HepG2 (cell line): Measurements from ENCODE around the gene ADIPOR2. TPM values are rescaled to one million over a fixed set of nuclear protein-coding genes. Genes with fewer than 3 reads are reported as not detected.
"Not testable (repeated sequence)": the region's sequence is repeated elsewhere in the genome, so short reads cannot be mapped to it uniquely, and the experiment has no call there.

ENCODE experiments used
- ATAC-seq: fragments of 200-7000 bp; cut with Tn5 transposase; 3 replicates; pipeline ENCODE4 v1.9.1; 2020; ENCODE audit warnings: mild to moderate bottlenecking, moderate library complexity
- BruUV-seq: library from RNA; stranded (reverse); fragments of 400-500 nt; replicated peaks from 2 replicates; lab custom pipeline; 2021; lab: Mats Ljungman, UMichigan
- CTCF ChIA-PET: fragments of 300-600 bp; formaldehyde crosslinking; extraction: SDS; loops from one replicate; lab custom pipeline; 2021; ENCODE audit warnings: low total read pairs, inconsistent platforms, low intra/inter-chr PET ratio; lab: Yijun Ruan, JAX
- POLR2A ChIA-PET: fragments of 350-600 bp; sonication (Branson Sonifier 250); formaldehyde crosslinking; loops from one replicate; lab custom pipeline; 2020; ENCODE audit warnings: antibody characterized with exemption, inconsistent platforms; lab: Yijun Ruan, JAX
- DNase-seq: peaks from one replicate; pipeline ENCODE4 v3.0.0-alpha.2; 2015; ENCODE audit warnings: low spot score
- FAIRE-seq: peaks from 3 replicates; lab custom pipeline; 2011; peaks lifted over from hg19 to GRCh38; lab: Jason Lieb, UNC
- H2AFZ ChIP-seq: one replicate; pipeline ENCODE4 v1.6.1; 2011; ENCODE audit warnings: low read length, inconsistent platforms
- H3K27ac ChIP-seq: fragments of 300-600 bp; 3 replicates; pipeline ENCODE4 v1.8.0; 2011; ENCODE audit warnings: mixed run types, mild to moderate bottlenecking, mixed read lengths, low read length, inconsistent platforms; ENCODE audit not compliant: insufficient read depth; ENCODE audit errors: extremely low read length
- H3K27me3 ChIP-seq, 2 experiments: fragments of 200-600 bp in 1 of 2; 2 replicates in 1 of 2; 3 replicates in 1 of 2; pipeline versions ENCODE4 v1.6.0 to v1.8.0; 2011; ENCODE audit warnings: low read length in 2 of 2, mild to moderate bottlenecking in 2 of 2, moderate library complexity in 2 of 2, inconsistent platforms in 1 of 2; ENCODE audit not compliant: insufficient read depth in 2 of 2, control insufficient read depth in 1 of 2
- H3K36me3 ChIP-seq, 2 experiments: fragments of 200-600 bp in 1 of 2; replicated peaks in 1 of 2; 2 replicates in 1 of 2; 3 replicates in 1 of 2; pipeline versions ENCODE4 v1.5.1 to v1.8.0; 2011; ENCODE audit warnings: low read length in 2 of 2, inconsistent platforms in 1 of 2; ENCODE audit not compliant: insufficient read depth in 2 of 2, control insufficient read depth in 1 of 2
- H3K4me1 ChIP-seq: 2 replicates; pipeline ENCODE4 v1.5.1; 2012; ENCODE audit warnings: low read length, inconsistent platforms; ENCODE audit not compliant: insufficient read depth
- H3K4me2 ChIP-seq: 2 replicates; pipeline ENCODE4 v1.6.0; 2011; ENCODE audit warnings: low read depth, low read length, inconsistent platforms
- H3K4me3 ChIP-seq, 3 experiments: fragments of 200-600 bp in 1 of 3; sonication (generic), shearing (Covaris generic) in 1 of 3; replicated peaks in 1 of 3; 2 replicates each; pipeline ENCODE4 v1.5.1; 2011 to 2016; ENCODE audit warnings: low read length in 3 of 3, inconsistent platforms in 2 of 3, low read depth in 2 of 3, mild to moderate bottlenecking in 2 of 3, control low read depth in 1 of 3, mixed read lengths in 1 of 3; ENCODE audit not compliant: insufficient read depth in 1 of 3
- H3K79me2 ChIP-seq: one replicate; pipeline ENCODE4 v1.6.1; 2011; ENCODE audit warnings: low read length, inconsistent platforms; ENCODE audit not compliant: insufficient read depth
- H3K9ac ChIP-seq: 2 replicates; pipeline ENCODE4 v1.6.0; 2011; ENCODE audit warnings: mild to moderate bottlenecking, low read depth, low read length, inconsistent platforms; ENCODE audit not compliant: insufficient read depth
- H3K9me3 ChIP-seq: 2 replicates; pipeline ENCODE4 v1.5.1; 2012; ENCODE audit warnings: mild to moderate bottlenecking, low read length
- H4K20me1 ChIP-seq: 2 replicates; pipeline ENCODE4 v1.6.0; 2011; ENCODE audit warnings: inconsistent platforms, mild to moderate bottlenecking, low read length, moderate library complexity; ENCODE audit not compliant: insufficient read depth
- CEBPB ChIP-seq: IDR thresholded peaks from 2 replicates; pipeline ENCODE4 v1.6.1; 2011; ENCODE audit warnings: low read depth, low read length, improper control_type of control experiment, borderline replicate concordance
- FOSL2 ChIP-seq: sonication (generic); formaldehyde crosslinking; IDR thresholded peaks from 2 replicates; pipeline ENCODE4 v1.4.0; 2020; ENCODE audit warnings: missing genetic modification reagents
- FOXP1 ChIP-seq, 2 experiments: fragments of 450-650 bp in 1 of 2; IDR thresholded peaks; 2 replicates each; pipeline ENCODE4 v1.6.1; 2017 to 2018; ENCODE audit warnings: antibody characterized with exemption in 1 of 2
- KDM1A ChIP-seq: IDR thresholded peaks from 2 replicates; pipeline ENCODE4 v1.6.1; 2016; ENCODE audit warnings: missing compliant biosample characterization
- NFYC ChIP-seq: IDR thresholded peaks from 2 replicates; pipeline ENCODE4 v1.6.1; 2016; ENCODE audit warnings: missing genetic modification reagents, missing compliant biosample characterization
- NR2F6 ChIP-seq, 2 experiments: IDR thresholded peaks; 2 replicates each; pipeline ENCODE4 v1.6.1; 2016; ENCODE audit warnings: antibody characterized with exemption in 1 of 2, mild to moderate bottlenecking in 1 of 2
- WGBS: methylation state at CpG from one replicate; pipeline ENCODE4 v1.1.6; 2017; ENCODE audit warnings: low lambda C conversion rate; 5-methylcytosine and 5-hydroxymethylcytosine counted together
- in situ Hi-C: cut with HindIII; loops from 2 replicates; pipeline ENCODE4 v1.10.0; 2017; ENCODE audit warnings: low pct_unique_long_range_greater_than_20kb; ENCODE audit not compliant: extremely low pct_ligation_motif_present
- intact Hi-C: fragments of 100-400 bp; cut with micrococcal nuclease; formaldehyde crosslinking; loops from one replicate; pipeline ENCODE4 v1.10.0; 2022; ENCODE audit not compliant: unreplicated experiment
- polyA plus RNA-seq, 8 experiments: library from polyadenylated mRNA; depleted of rRNA in 3 of 8; stranded (reverse) in 7 of 8; unstranded in 1 of 8; fragments of >200 nt; fragmentation: Illumina TruSeq in 4 of 8; extraction: Trizol in 4 of 8; gene quantifications; 2 replicates each; pipeline versions ENCODE4 v1.2.1 to v1.2.3, GENCODE V29; 2011 to 2016; ENCODE audit warnings: low read depth in 4 of 8, missing spikeins in 1 of 8, mixed read lengths in 1 of 8; ENCODE audit not compliant: insufficient read depth in 1 of 8
- total RNA-seq, 5 experiments: library from RNA; depleted of rRNA; stranded (reverse); fragments of >200 nt; fragmentation: Illumina TruSeq; extraction: Trizol; gene quantifications; 2 replicates each; pipeline ENCODE4 v1.2.3, GENCODE V29; 2016; ENCODE audit warnings: low read depth in 1 of 5
- TF ChIP-seq, protein P1 (sequence below): sonication (generic); formaldehyde crosslinking; IDR thresholded peaks from 2 replicates; pipeline ENCODE4 v1.5.0; 2020; ENCODE audit warnings: missing genetic modification reagents
- TF ChIP-seq, protein P2 (sequence below): sonication (generic); formaldehyde crosslinking; IDR thresholded peaks from 2 replicates; pipeline ENCODE4 v1.4.0; 2020; ENCODE audit warnings: missing genetic modification reagents, borderline replicate concordance

ADIPOR2 gene
- total and polyA plus RNA-seq, 2 of the 13 experiments (the other 11 are each of a cell fraction or from before 2014, with no cell fraction given): 35.2 to 52.2 TPM

- peak; percentile 54 for TF ChIP-seq FOSL2 (CRISPR knock-in tag)
- not testable (repeated sequence) for TF ChIP-seq FOXP1 (IDR thresholded peaks at IDR 0.05)
- 0 out of 2 replicates have a peak, but pooled peaks have one; percentile 19 for TF ChIP-seq FOXP1 (CRISPR knock-in tag; IDR thresholded peaks at IDR 0.05)
- TF ChIP-seq, protein P1, sequence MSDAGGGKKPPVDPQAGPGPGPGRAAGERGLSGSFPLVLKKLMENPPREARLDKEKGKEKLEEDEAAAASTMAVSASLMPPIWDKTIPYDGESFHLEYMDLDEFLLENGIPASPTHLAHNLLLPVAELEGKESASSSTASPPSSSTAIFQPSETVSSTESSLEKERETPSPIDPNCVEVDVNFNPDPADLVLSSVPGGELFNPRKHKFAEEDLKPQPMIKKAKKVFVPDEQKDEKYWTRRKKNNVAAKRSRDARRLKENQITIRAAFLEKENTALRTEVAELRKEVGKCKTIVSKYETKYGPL (CRISPR knock-in tag): peak; percentile 66; the same call in 1 of the 2 replicates
- TF ChIP-seq CEBPB: peak; percentile 48; the same call in 1 of the 2 replicates
- TF ChIP-seq NFYC (CRISPR knock-in tag): 0 out of 2 replicates have a peak, but pooled peaks have one; percentile 14
- peak; percentile 32; the same call in 1 of the 2 replicates for TF ChIP-seq KDM1A (CRISPR knock-in tag)
- peak; percentile 67 for TF ChIP-seq NR2F6 (IDR thresholded peaks at IDR 0.05)
- peak; percentile 76 for TF ChIP-seq NR2F6 (CRISPR knock-in tag; IDR thresholded peaks at IDR 0.05)
- TF ChIP-seq, protein P2, sequence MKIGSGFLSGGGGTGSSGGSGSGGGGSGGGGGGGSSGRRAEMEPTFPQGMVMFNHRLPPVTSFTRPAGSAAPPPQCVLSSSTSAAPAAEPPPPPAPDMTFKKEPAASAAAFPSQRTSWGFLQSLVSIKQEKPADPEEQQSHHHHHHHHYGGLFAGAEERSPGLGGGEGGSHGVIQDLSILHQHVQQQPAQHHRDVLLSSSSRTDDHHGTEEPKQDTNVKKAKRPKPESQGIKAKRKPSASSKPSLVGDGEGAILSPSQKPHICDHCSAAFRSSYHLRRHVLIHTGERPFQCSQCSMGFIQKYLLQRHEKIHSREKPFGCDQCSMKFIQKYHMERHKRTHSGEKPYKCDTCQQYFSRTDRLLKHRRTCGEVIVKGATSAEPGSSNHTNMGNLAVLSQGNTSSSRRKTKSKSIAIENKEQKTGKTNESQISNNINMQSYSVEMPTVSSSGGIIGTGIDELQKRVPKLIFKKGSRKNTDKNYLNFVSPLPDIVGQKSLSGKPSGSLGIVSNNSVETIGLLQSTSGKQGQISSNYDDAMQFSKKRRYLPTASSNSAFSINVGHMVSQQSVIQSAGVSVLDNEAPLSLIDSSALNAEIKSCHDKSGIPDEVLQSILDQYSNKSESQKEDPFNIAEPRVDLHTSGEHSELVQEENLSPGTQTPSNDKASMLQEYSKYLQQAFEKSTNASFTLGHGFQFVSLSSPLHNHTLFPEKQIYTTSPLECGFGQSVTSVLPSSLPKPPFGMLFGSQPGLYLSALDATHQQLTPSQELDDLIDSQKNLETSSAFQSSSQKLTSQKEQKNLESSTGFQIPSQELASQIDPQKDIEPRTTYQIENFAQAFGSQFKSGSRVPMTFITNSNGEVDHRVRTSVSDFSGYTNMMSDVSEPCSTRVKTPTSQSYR: peak; percentile 88; the same call in 1 of the 2 replicates
These were observed 20.8 kb downstream of the ADIPOR2 start (continued) for GRCh38 chr12:1711536-1712211.

GRCh38 chr12:1712305-1712704 lies 21.4 kb downstream of the ADIPOR2 start:
- Histone ChIP-seq H4K20me1 (peaks cover 52% of the 10 kb centered on the region), H3K79me2 (peaks cover 99% of the 10 kb centered on the region), H3K4me1 (peaks cover 68% of the 10 kb centered on the region)
- H3K4me3 ChIP-seq, BruUV-seq, intact Hi-C loops, H3K27ac ChIP-seq, H3K9me3 ChIP-seq, H2AFZ ChIP-seq, H3K9ac ChIP-seq, H3K27me3 ChIP-seq, H3K4me2 ChIP-seq, in situ Hi-C loops, ATAC-seq, H3K36me3 ChIP-seq, FAIRE-seq, CTCF ChIA-PET, DNase-seq, POLR2A ChIA-PET: not testable (repeated sequence)
- 93% methylated on average over 5 of the region's 5 CpGs for WGBS

DNA sequence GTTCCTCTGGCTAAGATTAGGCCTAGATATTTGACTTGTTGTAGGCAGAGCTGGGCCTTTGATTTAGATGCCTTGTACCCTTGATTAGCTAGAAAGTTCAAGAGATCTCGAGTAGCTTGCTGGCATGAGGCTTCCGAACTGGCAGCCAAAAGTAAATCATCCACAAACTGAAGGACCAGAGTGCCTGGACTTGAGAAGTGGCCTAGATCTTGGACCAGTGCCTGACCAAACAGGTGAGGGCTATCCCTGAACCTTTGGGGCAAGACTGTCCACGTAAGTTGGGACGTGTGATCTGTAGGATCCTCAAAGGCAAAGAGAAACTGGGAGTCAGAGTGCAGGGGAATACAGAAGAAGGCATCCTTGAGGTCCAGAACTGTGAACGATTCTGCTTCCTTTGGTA lies 22.0 kb downstream of the ADIPOR2 start:
- H3K9ac ChIP-seq, CTCF ChIA-PET, FAIRE-seq, H2AFZ ChIP-seq, in situ Hi-C loops, H3K4me3 ChIP-seq, POLR2A ChIA-PET, H3K36me3 ChIP-seq, ATAC-seq, intact Hi-C loops, H3K9me3 ChIP-seq, H3K27ac ChIP-seq, H3K27me3 ChIP-seq, H3K4me2 ChIP-seq, BruUV-seq, DNase-seq: not testable (repeated sequence)
- Histone ChIP-seq H3K79me2 (peaks cover 99% of the 10 kb centered on the region), H3K4me1 (peaks cover 68% of the 10 kb centered on the region), H4K20me1 (peaks cover 52% of the 10 kb centered on the region)
- WGBS: 95% methylated on average over 4 of the region's 5 CpGs
